NCI-H524 (cell line): Measurements from ENCODE around the gene HPS1.

ENCODE experiments used
- DNase-seq, 2 experiments: peaks; one replicate each; lab custom pipeline; 2025; lab: John Stamatoyannopoulos, UW

HPS1 gene

DNA sequence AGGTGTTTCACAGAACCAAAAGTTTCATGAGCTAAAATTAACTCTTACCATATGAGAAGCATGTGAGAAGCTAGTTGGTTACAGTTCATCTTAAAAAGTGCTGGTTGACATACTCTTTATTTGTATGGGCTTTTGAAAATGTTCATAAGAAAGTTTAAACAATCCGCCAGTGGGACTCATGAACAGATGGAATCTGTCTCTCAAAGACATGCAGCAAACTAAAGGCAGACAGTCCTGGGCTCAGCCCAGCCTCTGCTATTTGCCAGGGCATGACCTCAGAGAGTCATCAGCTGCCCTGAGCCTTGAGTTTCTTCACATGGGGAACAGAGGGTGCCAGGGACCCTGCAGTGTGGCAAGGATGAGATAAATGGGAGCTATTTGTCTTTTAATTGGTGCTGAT, 35.0 kb downstream of the HPS1 start:
- DNase-seq: no peak

DNA sequence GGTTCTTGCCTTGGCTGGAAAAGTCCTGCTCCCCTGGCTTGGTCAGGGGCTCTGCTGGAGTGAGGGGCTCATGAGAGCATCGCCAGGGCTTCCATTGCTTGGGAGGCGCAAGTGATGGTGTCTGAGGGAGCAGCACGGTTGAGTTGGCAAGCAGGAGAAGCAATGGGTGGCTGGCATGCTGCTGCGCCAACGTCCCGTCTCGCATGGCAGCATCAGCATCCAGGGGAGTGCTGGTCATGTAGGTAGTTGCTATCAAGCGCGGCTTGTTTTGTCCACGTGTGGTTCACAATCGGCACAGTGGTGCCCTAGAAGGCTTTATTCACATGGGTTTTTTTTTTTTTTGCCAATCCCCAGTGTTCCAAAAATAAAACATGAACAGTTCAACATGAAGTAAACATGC, 35.6 kb downstream of the HPS1 start:
- DNase-seq: no peak

- DNase-seq: no peak
Measured at GRCh38 chr10:98410759-98411158, 36.0 kb downstream of the HPS1 start.

- no peak for DNase-seq
Measured at GRCh38 chr10:98410135-98410743, 36.5 kb downstream of the HPS1 start.

DNA sequence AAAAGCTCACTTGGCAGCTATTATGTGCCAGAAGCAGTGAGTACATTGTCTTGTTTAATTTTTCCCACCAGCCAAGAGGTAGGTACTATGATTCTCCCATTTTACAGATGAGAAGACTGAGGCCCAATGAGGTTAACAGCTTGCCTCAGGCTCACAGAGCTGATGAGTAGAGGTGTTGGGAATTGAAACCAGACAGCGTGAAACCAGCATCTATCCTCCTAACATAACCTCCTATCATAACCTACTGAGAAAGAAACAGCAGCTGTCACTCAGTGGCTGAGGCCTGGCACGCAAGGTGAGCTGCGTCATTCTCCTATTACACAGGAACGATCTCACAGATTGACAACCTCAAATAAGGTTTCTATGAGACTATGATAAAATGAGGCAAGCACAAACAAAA, 37.9 kb downstream of the HPS1 start:
- no peak for DNase-seq

GRCh38 chr10:98407744-98408241, 38.9 kb downstream of the HPS1 start:
- DNase-seq: no peak

DNA sequence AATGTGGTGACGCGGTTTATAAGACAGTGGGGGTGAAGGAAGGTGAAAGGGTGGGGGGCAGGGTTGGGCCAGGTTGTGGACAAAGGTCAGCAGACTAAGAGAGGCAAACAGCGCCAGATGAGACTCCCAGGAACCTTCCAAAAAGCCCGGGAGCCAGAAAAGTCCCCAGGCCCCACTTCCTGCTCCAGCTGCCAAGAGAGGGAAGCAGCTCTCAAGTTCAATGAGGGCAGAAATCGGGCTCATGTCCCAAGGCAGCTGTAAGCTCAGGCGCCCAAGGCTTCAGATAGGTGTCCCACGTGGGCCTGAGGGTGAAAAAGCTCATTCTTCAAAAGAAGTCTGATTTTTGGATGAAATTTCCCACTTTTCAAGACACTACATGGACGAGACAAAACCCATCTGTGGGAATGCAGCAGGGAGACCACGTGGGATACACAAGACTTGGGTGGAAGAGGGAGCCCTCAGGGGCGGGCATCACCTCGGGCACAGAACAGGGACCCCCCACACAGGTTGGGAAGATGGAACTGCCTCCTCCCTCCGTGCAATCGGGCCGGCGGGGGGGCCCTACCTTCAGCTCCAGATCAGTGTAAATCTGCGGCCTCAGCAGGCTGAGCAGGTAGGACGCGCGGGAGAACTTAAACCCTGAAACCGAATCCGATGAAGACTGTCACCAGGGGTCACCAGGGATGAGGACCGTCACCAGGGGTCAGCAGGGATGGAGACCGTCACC, 39.6 kb downstream of the HPS1 start:
- DNase-seq: no peak

DNA sequence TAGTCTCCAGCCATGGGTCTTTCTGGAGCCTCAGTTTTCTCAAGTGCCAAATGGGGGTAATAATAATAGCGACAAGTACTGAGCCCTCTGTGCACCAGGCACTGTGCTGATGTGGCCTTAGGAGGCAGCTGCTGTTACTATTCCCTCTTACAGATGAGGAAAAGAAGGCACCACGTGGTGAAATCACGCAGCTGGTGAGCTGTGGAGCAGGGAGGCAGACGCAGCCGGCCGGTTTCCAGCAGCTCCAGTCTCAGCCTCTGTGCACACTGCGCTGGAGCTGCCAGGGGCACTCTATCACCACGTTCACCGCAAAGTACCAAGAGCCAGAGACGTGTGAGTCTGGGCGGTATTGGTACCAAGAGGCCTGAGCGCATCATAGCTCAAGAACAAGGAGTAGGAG, 41.3 kb downstream of the HPS1 start:
- DNase-seq: no peak

- no peak for DNase-seq
Measured at GRCh38 chr10:98404571-98405359, 42.0 kb downstream of the HPS1 start.

- DNase-seq: no peak
Measured at GRCh38 chr10:98403812-98404504, 42.8 kb downstream of the HPS1 start.

GRCh38 chr10:98402931-98403718, 43.6 kb downstream of the HPS1 start:
- no peak for DNase-seq

DNA sequence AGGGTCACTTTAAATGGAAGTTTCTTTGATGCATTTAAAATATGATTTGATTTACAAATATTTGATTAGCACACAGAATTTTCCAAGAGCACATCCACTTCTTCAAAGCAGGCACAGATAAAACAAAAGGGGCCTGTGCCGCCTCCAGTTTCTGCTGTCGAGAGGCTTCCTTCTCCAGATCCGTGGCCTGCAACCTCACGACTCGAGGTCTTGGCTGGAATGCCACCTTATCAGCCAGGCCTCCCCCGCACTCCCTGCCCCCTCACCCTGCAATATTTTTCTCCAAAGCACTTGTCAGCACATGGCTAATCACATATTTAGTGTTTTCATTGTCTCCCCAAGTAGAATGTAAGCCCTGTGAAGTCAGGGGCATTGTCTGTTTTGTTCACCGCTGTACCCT, 44.3 kb downstream of the HPS1 start:
- DNase-seq: no peak

GRCh38 chr10:98400482-98400881, 46.3 kb downstream of the HPS1 start:
- no peak for DNase-seq

GRCh38 chr10:98399784-98400183, 47.0 kb downstream of the HPS1 start:
- no peak for DNase-seq

DNA sequence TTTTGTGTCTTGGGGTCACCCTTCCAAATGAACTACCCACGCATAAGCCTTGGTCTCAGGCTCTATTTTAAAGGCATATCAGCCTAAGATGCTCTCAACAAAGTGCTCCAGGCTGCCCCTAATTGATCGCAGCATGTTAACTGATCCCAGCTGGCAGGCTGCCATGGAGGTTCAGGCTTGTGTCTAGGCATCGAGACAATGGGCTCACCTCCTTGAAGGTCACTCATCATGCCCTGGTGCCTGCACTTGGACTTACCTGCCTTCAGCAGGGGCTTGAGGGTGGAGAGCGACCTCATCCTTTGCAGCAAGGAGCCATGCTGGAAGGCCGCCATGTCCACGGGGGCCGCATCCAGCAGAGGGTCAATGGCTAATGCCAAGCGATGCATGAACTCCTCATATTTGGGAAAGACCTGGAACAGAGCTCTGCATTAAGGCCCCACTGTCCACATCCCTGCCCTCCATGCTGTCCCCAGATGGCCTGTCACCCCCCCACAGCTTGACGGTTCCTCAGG, 49.6 kb downstream of the HPS1 start:
- DNase-seq: no peak

GRCh38 chr10:98396096-98397063, 50.4 kb downstream of the HPS1 start:
- DNase-seq: no peak

DNA sequence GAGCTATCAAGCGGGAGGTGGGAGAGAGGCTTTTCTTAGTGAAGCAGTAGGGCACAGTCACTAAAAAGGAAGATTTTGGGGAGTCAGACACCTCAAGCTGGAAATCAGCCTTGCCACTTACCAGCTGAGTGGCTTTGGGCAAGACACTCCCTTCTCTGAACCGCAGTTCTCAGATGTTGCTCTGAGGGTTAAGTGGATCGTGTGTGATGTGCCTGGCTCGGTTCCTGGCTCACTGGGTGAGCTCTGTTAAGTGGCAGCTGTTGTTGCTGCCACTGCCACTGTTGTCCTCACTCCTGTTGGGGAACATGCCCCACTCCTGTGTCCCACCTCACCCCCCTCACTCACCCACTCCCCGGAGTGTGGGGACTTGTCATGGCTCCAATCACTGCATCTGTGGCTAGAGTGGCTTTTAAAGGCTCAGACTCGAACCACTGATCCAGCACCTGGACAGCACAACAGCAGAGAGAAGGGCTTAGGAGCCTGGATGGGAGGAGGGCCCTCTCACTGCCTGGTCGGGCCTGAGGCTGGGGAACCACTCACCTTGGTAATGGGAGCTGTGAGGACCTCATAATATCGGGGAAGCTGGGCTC, 51.8 kb downstream of the HPS1 start:
- no peak for DNase-seq

DNA sequence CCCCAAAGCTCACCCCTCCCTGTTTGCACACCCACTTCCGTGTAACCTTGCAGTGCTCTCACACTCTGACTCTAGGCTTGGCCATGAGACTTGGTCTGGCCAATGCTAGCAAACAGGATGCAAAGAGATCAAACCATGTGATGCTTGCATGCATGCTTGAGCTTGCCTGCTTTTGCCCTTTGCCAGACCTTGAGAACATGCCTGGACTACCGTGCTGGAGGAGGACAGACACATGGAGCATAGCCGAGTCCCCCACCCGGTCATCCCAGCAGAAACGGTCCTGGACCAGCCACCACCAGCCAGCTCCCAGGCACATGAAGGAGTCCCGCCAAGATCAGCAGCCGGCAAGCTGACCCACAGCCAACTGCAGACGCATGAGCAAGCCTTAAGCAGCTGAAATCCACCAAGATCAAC, 55.1 kb downstream of the HPS1 start:
- no peak for DNase-seq

- DNase-seq: no peak
Measured at GRCh38 chr10:98391065-98391464, 55.7 kb downstream of the HPS1 start.

DNA sequence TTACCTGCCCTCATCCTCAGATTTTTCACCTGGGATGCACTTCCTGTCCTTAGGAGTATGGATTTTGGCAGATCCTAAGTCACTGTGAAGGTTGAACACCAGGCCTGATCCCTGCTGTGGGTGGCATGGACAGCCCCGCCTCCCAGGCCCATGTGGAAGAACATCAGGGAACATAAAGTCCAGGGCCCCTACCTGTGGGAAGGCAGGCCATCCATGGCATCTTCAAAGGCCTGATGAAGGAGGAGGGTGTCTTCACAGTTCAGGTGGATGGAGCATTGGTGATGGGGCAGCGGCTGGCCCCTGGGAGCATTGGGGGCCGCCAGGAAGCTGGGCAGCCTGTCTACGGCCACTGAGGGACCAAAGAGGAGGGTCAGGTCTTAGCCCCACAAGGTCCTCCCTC, 56.3 kb downstream of the HPS1 start:
- no peak for DNase-seq
